GM19438 (cell line): ENCODE results near the gene CECR2.

Source experiments
- ATAC-seq: cut with Tn5 transposase; IDR thresholded peaks from one replicate; pipeline ENCODE4 v1.9.1; 2021; ENCODE audit warnings: low read depth; ENCODE audit not compliant: unreplicated experiment

The CECR2 gene

DNA sequence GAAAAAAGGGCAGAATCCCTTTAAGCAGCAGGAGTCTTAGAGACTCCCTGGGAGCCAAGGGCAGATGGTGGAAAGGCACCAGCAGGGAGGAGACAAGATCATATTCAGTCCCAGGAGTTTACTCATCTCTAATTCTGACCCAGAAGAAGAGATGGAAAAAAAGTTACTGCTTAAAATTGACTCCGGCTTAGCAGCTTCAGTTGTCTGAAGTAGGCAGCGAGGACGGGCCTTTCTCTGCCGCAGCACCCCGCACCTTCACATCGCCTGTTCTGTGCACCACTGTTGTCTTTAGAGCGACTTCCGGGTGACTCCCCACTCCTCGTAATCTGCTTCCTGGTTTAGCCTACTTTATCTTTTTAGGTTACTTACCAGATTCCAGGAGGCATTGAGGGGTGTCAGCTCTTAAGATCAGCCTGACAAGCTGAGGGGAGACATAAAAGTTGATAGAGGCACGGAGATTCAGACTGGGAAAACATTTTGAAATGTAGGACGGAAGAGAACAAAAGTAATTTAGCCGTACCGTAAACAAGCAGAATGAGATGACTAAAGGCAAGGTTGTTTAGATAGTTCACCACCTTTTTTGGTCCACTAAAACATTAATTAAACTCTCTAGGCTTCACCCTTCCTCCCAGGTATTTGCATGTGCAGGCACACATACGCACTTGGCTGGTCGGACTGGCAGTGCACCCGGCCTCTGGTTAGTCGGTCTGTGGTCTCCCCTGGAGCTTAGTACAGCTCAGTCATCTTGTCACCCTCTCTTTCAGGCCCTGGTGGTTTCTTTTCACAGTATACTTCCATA is 74.3 kb downstream of the CECR2 start:
- ATAC-seq, result no peak

DNA sequence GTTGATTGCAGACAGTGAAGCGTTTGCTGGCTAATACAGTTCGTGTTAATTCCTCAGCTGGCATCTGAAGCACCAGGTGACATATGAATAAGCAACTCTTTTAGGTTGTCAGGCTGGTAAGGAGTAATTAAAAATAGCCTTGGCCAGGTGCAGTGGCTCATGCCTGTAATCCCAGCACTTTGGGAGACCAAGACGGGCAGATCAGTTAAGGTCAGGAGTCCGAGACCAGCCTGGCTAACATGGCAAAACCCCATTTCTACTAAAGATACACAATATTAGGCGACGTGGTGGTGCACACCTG is 74.9 kb downstream of the CECR2 start:
- ATAC-seq, result no peak

DNA sequence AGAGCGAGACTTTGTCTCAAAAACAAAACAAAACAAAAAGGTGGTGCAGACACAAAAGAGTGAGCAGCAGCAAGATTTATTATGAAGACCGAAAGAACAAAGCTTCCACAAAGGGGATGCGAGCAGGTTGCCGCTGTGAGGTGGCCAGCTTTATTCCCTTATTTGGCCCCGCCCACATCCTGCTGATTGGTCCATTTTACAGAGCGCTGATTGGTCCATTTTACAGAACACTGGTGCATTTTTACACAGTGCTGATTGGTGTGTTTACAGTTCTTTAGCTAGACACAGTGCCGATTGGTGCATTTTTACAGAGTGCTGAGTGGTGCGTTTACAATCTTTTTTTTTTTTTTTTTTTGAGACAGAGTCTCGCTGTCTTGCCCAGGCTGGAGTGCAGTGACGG is 77.4 kb downstream of the CECR2 start:
- no peak for ATAC-seq

DNA sequence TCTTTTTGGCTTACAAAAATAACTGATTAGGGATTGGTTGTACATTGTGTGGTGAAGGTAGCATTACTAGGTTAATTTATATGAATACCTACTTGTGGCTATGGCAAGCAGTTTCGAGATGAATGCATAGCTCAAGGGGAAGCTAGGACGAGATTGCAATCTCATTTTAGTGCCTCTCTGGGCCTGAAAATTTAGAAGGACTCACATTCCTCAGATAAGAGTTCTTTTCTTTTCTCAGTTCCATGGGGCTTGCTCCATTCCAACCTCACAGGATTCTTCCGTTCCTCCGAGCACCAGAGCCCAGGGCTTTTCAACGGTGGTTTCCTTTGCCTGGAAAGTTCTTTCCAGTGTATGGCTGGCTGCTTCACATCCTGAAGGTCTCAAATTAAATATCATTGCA is 82.1 kb downstream of the CECR2 start:
- ATAC-seq, result no peak

DNA sequence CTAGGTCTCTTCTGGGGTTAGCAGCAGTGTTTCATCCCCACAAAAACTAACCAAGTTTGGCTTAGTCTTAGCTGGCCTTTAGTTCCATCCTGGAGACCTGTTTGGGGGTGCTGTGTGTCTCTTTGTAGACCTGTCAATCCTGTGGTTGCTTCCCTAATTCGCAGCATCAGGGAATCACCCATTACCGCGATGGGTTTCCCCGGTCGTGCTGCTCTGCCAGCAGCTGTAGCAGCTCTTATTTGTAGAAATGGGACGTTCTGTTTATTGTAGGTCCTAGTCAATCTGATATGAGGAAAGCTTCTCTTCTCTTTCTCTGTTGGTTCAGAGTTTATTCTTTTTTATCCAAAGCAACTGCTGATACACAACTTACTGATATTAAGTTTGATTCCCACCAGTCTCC is 91.6 kb downstream of the CECR2 start:
- no peak for ATAC-seq

DNA sequence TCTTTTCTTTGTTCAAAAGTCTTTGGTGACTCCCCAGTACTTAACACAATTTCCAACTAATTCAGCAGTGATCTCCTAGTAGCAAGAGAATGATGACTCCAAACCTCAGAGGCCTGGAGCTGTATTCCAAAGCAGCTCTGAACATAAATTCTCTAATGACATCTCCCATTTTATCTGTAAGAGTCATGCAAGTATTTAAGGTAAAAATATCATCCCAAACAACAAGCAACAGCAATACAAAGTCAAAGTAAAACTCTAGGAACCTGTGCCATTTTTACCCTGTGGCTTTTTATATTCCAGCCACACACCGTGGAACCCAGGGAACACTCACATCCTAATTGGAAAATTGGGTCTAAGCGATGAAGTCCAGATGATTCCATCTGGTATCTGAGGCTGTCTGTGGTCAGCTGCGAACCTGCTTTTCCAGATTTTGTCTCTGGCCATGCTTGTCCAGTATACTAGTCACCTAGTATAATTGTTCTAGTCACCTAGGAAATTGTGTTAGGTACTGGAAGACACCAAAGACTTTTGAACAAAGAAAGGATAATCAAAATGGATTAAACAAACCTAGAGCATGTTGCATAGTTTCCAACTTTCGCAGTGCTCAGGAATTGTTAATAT is 101.7 kb downstream of the CECR2 start:
- ATAC-seq, result no peak

DNA sequence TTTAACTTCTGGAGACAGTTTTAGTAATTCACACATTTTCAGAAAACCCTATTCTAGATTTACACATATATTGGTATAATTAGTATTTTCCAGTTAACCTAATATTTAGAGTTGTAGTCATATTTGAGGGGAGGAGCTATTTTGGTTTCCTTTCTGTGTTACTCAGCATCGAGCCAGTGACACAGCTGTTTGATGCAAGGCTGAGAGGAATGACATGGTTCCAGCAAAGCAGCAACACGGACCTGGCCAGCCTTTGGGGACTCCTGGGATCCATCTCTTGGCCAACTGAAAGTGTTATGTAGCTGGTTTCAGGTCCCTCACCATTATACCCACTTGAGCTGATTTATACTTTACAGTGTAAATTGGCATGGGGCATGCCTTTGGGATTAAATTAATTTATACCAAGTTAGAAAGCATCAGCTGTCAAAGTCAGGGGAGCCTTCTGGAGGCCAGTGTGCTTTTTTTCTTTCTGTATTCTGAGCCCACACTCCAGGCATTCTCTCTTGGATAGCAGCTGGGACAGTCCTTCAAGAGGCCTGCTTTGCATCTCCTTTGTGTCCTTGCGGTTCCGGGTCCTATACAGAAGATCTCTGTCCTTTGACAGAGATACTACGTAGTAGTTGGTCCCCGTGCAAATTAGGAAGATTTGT is 102.8 kb downstream of the CECR2 start:
- ATAC-seq, result no peak

DNA sequence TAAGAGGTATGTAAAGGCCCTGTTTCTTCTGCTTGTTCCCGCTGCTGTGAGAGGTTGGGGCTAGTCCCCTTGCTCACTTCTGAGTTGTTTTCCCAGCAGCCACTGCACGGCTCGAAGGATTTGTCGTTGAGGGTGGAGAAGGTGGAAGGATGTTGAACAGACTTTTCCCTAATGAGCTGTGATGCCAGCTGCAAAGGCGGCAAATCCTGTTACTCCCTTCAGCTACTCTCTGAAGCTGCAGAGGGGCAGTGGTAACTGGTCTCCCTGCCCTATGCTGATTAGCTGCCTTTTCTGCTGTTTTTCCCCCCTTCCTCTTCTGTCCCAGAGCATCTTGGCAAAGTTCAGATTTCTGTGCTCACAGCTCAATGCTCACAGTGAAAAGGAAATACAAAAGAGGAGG is 103.7 kb downstream of the CECR2 start:
- ATAC-seq, result no peak

DNA sequence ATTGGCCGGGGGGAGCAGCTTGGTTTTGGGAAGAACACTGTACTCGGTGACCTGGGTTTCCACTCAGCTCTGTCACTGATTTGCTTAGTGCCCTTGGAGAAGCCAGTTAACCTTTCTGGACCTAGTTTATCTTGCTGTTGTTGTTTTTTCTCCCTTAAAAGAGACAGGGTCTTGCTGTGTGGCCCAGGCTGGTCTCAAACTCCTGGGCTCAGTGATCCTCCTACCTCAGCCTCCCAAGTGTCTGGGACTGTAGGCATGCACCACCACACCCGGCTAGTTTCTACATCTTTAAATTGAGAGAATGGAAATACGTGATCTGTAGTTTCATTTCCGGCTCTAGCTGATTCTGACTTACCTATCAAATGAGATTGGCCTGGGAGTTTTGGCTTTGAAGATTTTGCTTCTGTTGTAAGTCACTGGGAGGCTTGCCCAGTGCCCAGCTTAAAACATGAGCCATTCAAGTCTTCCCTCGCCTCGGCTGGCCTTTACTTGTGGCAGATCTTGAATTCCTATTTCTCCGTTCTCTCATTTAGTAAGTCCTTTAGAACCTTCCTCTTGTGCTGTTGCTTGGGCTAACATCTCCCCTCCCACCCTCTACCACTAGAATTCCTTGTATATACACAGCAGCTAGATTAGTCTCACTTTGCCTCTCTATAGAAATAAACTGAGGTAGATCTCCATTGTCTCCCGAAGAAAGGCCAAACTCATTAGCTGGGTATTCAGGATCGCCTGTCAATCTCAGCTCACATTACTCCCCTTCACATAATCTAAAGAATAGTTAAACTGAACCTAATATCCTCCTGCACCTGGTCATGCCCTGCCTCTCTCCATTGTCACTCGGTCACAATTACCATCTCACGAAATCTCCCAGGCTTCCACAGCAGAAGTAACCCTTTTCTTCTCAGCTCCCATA is 106.3 kb downstream of the CECR2 start:
- no peak for ATAC-seq

DNA sequence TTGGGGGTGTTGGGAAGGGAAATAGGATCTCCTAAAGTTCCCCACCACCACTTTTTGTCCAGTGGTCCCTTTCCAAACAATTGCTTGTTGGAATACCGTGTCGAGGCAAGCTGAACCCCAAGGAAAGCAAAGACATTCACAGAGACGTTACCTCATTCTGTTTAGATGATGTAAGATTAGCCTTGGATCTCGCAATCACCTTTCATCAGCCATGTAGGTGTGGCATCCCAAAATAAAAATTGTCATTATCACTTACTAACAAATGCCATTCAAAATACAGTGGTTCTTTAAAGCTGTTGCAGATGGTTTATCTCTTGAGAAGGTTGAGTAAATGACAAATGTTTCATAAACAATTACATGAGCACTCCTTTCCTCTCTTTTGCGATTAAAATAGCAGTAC is 107.6 kb downstream of the CECR2 start:
- no peak for ATAC-seq

DNA sequence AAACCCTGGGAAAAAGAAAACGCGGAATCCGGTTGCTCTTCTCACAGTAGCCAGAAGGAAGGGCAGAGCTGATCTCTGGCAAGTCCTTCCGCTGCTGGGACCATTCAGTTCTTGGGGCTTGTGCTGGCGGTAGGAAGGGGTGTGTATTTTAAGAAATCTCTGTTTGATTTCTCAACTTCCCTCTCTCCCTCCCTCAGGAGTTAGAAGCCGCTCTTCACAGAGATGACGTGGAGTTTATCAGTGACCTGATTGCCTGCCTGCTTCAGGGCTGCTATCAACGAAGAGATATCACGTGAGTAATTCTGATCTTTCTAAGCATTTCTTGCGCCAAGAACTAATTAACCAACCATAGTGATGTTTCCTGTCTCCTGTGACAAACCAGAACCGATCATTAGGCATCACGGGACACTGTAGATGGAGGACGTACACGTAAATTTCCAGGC is 108.2 kb downstream of the CECR2 start:
- no peak for ATAC-seq

DNA sequence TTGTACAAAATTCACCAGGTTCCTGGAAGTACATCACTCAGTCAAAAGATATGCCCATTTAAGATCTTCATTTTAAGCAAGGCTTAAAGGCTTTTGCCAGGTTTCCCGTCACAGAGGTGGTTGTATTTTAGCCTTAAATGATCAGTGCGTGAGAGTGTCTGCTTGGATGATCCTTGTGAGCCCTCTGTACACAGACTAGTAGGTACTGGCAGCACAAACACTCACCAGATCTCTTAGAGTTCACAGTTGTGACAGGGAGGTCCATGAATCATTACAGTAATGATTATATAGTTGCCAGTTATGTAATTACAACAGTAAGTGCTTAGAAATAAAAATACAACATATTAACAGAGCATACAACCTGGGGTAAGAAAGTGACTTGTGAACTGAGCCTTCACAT is 109.9 kb downstream of the CECR2 start:
- ATAC-seq, result no peak

DNA sequence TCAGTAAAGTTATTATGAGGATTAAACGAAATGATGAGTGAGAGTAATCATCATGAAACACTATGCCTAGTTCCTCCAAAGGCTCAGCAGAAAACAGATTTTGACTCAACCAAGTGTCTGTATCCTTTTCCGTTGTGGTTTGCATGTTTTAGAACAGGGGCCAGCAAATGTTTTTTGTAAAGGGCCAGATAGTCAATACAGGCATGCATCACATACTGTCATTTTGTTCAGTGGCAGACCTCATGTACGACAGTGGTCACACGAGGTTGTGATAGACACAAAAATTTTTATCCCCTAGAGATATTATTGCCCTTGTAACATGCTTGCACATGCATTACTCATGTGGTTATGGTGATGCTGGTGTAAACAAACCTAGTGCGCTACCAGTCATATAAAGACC is 112.2 kb downstream of the CECR2 start:
- no peak for ATAC-seq

DNA sequence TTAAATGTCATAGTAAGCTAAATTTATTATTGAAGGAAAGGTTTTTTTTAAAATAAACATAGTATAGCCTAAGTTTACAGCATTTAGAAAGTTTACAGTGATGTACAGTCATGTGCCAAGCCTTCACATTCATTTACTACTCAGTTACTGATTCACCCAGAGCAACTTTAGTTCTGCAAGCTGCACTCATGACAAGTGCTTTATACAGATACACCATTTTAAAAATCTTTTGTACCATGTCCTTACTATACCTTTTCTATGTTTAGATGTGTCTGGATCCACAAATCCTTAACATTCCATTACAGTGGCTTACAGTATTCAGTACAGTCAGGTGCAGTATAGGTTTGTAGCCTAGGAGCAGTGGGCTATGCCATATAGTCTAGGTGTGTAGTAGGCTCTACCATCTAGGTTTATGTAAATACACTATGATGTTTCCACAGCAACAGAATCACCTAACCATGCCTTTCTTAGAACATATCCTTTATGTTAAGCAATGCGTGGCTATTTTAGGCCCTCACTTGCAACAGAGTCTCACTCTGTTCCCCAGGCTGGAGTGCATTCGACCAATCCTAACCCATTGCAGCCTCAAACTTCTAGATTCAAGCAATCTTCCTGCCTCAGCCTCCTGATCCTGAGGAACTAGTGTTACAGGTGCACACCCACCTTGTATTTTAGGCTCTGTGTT is 114.6 kb downstream of the CECR2 start:
- no peak for ATAC-seq

DNA sequence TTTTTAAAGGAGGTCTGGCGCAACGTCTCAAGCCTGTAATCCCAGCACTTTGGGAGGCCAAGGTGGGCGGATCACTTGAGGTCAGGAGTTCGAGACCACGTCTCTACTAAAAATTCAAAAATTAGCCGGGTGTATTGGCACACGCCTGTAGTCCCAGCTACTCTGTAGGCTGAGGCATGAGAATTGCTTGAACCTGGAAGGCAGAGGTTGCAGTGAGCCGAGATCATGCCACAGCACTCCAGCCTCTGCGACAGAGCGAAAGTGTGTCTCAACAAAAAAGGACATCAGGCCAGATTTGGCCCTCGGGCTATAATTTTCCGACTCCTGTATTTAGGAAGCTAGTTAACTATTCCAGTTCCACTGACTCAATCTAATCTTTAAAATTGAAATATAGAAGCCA is 115.3 kb downstream of the CECR2 start:
- no peak for ATAC-seq

DNA sequence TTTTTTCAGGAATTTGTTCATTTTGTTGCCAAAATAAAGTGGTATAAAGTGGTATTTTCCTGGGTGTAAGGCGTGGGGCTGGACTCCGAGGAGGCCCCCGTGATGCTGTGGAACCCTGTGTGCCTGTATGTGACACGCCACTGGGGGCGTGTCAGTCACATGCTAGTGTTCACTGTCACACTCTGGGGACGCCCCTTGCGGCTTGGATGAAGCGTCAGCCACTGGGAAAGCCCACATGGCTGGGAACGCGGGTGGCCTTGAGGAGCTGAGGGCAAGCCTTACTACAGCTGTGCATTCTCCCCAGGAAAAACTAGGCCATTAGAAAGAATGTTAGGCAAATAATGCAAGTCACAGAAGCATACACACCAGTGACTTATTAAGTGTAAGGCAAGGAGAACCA is 117.1 kb downstream of the CECR2 start:
- no peak for ATAC-seq

DNA sequence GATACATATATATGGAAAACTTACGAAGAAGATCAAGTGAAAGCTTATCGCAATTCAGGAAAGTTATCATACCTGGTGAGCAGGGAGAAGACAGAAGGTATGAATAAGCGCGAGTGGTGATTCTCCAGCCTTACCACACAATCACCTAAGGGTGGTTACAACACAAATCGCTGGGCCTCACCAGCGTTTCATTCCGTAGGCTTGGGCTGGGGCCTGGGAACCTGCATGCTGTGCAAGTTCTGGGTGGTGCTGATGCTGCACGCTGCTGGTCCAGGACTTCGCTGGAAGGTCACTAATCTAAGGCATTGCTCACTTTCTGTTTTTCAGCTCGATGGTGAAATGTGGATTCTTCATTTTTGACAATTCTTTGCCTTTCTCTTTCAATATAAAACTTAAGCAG is 117.5 kb downstream of the CECR2 start:
- no peak for ATAC-seq

DNA sequence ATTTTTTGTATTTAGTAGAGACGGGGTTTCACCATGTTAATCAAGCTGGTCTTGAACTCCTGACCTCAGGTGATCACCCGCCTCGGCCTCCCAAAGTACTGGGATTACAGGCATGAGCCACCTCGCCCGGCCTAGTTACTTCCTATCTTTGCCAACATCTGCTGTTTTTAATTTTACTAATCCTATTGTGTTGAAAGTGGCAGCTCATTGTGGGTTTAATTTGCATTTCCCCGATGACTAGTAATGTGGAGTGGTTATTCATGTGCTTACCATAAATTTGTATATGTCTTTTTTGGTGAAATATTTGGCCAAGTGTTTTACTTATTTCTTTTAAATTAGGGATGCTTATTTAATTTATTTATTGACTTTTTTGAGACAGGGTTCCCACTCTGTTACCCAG is 119.8 kb downstream of the CECR2 start:
- no peak for ATAC-seq

DNA sequence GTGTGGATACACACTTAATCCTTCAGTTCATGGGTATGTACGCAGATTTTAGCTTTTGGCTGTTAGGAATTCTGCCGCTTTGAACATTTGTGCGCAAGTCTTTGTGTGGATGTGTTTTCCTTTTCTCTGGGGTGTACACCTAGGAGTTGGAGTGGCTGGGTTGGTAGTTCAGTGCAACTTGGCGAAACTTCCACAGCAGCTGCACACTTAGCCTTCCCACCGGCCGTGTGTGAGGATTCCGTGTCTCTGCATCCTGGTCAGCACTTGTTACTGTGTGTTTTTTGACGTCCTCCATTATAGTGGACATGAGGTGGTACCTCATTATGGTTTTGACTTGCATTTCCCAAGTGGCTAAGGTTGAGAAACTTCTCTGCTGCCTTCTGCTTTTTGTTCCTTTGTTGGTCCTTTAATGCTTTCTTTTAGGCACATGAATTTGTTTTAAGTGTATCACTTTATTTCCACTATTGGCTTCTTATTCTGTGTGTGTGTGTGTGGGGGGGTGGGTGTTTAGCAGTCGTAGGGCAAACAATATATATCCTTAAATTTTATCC is 121.9 kb downstream of the CECR2 start:
- ATAC-seq, result no peak

DNA sequence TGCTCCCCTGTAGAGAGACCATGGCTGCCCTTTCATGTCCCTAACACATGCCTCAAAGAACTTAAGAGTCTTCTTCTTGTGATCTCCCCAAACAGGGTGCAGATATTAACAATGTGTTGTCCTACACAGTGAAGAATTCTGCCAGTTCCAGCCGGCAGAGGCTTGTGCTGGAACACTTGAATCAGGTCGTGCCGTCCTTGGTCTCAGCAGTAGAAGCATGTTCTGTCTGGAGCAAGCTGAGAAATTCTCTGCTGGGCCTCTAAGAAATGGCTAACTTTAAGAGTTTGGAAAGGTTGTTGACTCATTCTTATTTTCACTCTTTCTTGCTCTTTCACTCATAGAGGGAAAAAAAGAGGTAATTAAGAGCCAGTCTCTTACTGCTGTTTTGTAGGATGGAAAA is 123.0 kb downstream of the CECR2 start:
- no peak for ATAC-seq
